OCI-M2 (cell line): ENCODE results near the gene TWIST1.

Experiments
- DNase-seq: peaks from one replicate; lab custom pipeline; 2025; ENCODE audit not compliant: unreplicated experiment; lab: John Stamatoyannopoulos, UW

Gene TWIST1

GRCh38 chr7:19113855-19114550, 3.4 kb downstream of the TWIST1 start:
- no peak for DNase-seq

DNA sequence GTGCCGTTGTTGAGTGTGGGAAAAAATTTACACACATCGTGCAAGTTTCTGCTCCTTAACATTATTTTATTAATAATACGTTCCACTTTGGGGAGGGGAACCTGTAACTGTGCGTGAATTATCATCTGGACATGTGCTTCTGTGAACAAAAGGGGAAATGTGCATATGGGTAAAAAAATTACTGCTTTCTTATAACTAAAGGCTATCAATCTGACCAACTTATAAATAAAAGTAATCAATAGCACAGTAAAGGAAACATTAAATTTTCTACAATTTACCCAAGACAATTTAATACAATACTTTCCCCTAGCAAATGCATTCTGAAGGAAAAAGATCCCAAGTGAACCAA, 4.5 kb downstream of the TWIST1 start:
- DNase-seq = no peak

- no peak for DNase-seq
These were observed 5.0 kb downstream of the TWIST1 start for GRCh38 chr7:19112274-19113001.

DNA sequence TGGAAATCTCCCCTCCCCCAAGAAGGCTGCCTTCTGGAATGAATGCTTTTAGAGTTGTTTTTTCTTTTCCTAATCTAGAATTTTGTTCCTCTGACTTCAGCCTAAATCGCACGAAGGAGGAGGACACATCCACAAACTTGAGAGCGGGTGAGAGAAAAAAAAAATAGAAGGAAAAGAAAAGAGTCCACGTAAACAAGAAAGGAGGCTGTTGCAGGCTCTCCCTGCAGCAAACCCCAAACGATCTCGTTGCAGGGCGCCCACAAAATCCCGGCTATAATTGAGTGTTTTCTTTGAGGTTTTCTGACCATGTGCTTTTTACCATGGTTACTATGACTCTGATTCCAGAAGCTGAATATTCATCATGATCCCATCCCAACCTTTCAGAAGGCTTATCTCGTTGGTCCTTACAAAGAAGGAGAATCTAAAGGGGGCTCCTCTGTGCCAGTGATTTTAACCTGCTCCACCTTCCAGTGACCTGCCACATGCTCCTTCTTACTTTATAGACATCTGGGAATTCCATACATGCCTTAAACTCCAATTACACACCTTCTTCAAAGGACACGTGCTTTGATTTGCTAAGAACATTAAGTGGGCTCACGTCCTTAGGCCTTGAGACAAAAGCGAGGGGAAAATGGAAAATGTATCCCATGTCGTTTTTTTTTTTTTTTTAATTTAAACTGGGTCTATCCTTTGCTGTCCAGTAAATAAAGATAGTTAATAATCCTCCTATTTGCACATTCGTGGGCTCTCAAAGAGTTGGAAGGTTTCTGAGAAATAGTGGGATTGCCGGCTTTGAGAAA, 5.8 kb downstream of the TWIST1 start:
- DNase-seq = no peak

- no peak for DNase-seq
These were observed 6.7 kb downstream of the TWIST1 start for GRCh38 chr7:19110776-19111175.

GRCh38 chr7:19110026-19110730, 7.3 kb downstream of the TWIST1 start:
- DNase-seq = no peak

- DNase-seq = no peak
These were observed 8.2 kb downstream of the TWIST1 start for GRCh38 chr7:19109000-19109946.

DNA sequence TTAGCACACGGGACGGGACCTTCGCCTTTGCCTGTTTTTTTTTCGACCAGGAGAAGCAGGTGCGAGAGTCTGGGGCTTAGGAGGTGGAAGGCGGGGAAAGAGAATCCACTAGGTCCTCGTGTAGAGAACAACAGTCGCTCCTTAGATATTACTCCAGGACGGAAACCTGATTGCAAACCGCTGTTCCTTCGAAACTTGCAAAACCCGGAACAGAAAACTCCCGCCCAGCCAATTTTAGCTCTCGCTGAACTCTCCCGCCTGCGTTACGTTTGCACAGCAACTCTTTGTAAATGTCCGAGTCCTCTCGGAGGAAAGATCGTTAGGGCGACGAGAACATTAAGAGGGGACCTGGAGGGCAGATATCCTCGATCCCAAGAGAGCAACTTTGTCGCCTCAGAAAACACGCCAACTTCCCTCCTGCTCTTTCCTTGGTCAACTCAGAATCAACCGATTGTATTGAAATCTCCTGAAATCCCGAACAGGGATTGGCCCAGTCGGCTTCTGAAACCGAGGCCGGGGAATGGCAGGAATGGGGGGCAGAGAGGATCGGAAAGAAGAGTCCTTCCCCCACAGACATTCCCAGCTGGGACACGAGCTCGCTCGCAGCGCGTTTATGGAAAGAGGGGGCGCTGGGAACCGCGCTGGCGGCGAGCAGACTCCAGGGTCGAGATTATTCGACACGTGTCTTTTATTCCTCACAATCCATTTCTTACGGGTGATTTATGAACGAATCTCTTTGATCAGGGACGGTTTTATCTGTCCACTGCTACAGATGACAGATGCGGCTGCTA, 9.9 kb downstream of the TWIST1 start:
- DNase-seq = no peak

- no peak for DNase-seq
These were observed 10.4 kb downstream of the TWIST1 start for GRCh38 chr7:19107081-19107355.

DNA sequence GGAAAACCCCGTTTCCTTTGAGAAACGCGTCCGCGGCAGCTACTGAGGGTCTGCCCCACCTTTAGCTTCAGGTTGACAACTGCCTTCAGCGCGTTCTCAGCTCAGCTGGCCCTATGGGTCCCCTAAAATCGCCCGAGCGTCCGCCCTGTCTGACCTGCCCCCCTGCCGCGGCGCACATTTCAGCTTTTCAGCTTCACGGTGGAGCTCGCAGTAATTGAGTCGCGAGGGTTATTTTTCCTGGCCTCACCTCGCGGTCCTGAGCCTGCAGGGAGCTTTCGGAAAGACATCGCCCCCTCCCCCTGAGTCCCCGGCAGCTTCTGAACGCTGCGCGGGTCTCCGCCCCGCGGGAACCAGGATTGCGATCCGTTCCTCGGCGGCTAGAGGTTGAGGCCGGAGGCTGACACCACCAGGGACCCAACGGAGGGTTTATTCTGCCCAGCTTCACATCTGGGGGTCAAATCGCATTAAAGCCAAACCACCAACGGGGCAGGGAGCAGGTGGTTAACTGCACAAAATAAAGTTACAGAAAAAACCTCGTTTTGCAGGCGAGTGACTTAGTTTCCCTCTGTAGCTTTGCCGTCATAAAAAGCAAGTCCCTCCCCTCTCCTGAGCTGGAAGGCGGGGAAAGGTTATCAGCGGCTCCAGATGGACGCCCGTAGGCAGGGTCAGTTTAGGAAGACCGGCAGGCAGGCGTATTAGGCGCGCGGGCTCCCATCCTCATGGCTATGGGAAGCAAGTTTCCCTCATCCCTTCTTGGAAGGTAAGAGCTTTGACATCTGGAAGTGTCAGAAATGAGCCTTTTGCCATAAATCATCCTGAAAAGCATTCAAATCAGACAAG, 11.0 kb downstream of the TWIST1 start:
- DNase-seq = no peak

DNA sequence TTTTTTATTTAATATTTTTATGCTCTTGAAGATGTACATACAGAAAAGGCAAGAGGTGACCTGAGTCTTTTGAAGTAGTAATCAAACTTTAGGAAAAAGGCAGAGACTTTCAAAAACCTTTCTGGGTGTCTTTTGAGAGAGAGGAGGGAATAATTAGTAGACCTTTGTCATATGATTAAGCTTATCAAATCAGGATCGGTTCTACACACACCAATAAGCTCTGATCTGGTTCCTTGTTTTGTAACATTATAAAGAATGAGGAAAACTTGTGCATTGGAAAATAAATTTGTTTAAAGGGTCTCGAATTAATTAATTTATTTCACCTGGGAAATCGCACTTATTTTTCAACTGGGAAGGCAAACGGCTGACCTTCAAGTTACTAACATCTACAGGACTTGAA, 11.9 kb downstream of the TWIST1 start:
- DNase-seq = no peak

DNA sequence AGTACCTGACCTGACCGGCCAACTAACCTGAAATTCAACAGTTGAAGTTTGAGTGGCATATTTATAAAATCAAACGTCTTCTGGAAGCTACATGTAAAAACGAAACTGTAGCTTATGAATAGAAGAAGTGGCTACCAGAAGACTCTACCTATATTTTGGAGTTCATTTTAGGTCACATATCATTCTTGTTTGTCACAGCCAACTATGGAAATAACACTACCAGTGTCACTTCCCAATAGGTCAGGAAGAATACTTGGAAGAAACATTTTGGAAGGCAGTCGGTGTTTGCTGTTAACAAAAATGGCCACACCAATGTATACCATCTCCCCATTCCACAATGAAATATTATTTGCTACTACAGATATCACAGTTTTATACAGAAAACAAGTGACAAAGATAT, 12.6 kb downstream of the TWIST1 start:
- no peak for DNase-seq

DNA sequence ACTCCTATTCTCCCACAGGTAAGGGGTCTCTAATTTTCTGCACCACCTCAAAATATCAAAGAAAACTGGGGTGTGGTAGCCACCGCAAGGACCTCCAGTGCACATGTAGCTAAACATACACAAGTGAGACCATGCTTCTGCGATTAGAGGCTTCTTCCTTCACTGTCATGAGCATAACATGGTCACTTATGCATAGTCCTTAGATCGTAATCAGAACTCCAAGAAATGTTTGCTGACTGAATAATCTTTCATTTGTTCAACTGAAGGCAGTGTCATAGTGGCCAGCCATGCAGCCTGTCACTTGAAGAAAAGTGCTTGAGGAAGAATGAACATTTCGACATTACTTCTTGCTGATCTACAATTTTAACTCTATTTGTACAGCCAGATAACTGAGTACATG, 14.6 kb downstream of the TWIST1 start:
- no peak for DNase-seq

- no peak for DNase-seq
These were observed 15.5 kb downstream of the TWIST1 start for GRCh38 chr7:19101909-19102308.

DNA sequence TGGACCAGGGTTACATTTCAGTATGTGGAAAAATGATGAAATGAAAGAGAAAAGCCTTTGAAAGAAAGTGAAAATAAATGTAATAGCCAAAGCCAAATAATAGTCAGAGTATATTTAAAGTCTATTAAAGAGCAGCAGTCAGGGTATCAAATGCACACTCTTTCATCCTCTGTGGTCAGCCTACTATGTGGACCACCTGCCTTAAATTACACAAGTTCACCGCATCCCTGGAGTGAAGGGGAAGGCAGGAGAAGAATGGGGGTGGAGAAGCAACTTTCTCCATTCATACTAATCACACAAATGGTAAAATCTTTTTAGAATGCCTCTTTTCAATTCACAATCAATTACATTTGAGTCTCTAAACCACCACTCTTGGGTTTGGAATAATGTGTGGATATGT, 16.0 kb downstream of the TWIST1 start:
- DNase-seq = no peak

GRCh38 chr7:19099924-19100323, 17.5 kb downstream of the TWIST1 start:
- no peak for DNase-seq

DNA sequence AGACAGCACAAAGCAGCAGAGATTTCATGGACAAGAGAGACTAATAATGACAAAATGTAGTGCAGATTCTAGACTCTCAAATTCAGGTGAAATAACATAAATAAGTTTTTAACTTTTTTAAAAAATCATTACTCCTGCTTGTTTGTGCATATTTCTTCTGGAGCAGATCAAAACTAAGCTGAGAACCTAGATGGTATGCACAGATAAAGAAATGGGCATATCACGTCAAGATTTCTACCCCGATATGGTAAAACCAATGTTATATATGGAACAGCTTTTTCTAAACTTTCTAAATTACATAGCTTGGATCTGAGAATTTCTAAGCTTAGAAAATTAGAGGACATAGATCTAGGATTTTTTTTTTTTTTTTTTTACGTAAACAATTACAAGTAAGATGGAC, 18.2 kb downstream of the TWIST1 start:
- DNase-seq = no peak

GRCh38 chr7:19098510-19098909, 18.9 kb downstream of the TWIST1 start:
- no peak for DNase-seq
